NOMO-1 (cell line): ENCODE measurements around the gene RHBDF2.

Experiments
- DNase-seq, 2 experiments: peaks; one replicate each; lab custom pipeline; 2025; ENCODE audit not compliant: unreplicated experiment in 2 of 2; lab: John Stamatoyannopoulos, UW

RHBDF2 gene

GRCh38 chr17:76501018-76501826, at the start of gene RHBDF2:
RHBDF2 (minus strand) TSS chr17:76501423; CDS start chr17:76481524, 19,899 bp downstream.
- DNase-seq, result peak; percentile 73 to 81

- no peak for DNase-seq
These were observed 48.3 kb upstream of the RHBDF2 start for GRCh38 chr17:76549539-76549938.

- DNase-seq, result no peak
These were observed 47.9 kb upstream of the RHBDF2 start for GRCh38 chr17:76549215-76549518.

GRCh38 chr17:76548378-76549214, 47.4 kb upstream of the RHBDF2 start:
- no peak for DNase-seq

GRCh38 chr17:76547642-76548202, 46.5 kb upstream of the RHBDF2 start:
- DNase-seq, result no peak

- DNase-seq, result peak in 1 of 2 experiments; percentile 32
These were observed 46.0 kb upstream of the RHBDF2 start for GRCh38 chr17:76547183-76547641.

GRCh38 chr17:76546556-76547182, 45.4 kb upstream of the RHBDF2 start:
- no peak for DNase-seq

- DNase-seq, result no peak
These were observed 44.8 kb upstream of the RHBDF2 start for GRCh38 chr17:76545918-76546555.

GRCh38 chr17:76544546-76545365, 43.5 kb upstream of the RHBDF2 start:
- no peak for DNase-seq

- no peak for DNase-seq
These were observed 42.8 kb upstream of the RHBDF2 start for GRCh38 chr17:76543826-76544545.

GRCh38 chr17:76543482-76543825, 42.2 kb upstream of the RHBDF2 start:
- no peak for DNase-seq

- no peak for DNase-seq
These were observed 41.8 kb upstream of the RHBDF2 start for GRCh38 chr17:76542984-76543383.

GRCh38 chr17:76542566-76542971, 41.3 kb upstream of the RHBDF2 start:
- no peak for DNase-seq

- DNase-seq, result no peak
These were observed 40.7 kb upstream of the RHBDF2 start for GRCh38 chr17:76541739-76542454.

GRCh38 chr17:76540381-76541300, 39.4 kb upstream of the RHBDF2 start:
- peak; percentile 80 to 81 for DNase-seq

GRCh38 chr17:76539631-76540271, 38.5 kb upstream of the RHBDF2 start, which contains the start of gene PRCD:
PRCD (plus strand) TSS chr17:76540044; CDS start chr17:76540142, 98 bp downstream.
- DNase-seq, result no peak
